ENCODE measurements around the gene TUBE1. TPM values are rescaled to one million over a fixed set of nuclear protein-coding genes. Genes with fewer than 3 reads are reported as not detected.

TUBE1 gene
- polyA plus RNA-seq, 1 of the 3 experiments (the other 2 are of a cell fraction): 11.9 TPM

DNA sequence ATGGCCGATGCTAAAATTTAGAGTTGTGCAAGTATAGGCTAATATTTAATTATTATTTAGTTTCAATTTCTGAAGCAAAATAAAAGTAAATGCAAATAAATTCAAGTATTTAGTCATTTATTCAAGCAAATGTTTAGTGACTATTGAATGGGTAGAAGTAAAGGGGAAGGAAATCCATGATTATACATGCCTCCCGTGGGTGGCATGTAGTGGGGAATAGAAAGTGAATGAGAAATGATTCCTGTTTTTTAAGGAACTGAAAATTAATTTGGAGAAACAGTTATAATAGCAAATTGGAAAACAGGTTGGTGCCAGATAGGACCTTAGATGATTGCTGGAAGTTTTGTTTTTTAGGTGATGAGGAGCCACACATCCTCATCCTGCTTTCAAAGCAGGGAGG lies 35.5 kb upstream of the TUBE1 start (continued):
- no peak for TF ChIP-seq NRF1 (IDR thresholded peaks at IDR 0.05; ENCODE audit: low read depth, low read length)
- no peak for TF ChIP-seq RFX5 (IDR thresholded peaks at IDR 0.05; ENCODE audit: low read length)
- TF ChIP-seq TCF12 (IDR thresholded peaks at IDR 0.05): no peak
- TF ChIP-seq, protein P1, sequence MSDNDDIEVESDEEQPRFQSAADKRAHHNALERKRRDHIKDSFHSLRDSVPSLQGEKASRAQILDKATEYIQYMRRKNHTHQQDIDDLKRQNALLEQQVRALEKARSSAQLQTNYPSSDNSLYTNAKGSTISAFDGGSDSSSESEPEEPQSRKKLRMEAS (IDR thresholded peaks at IDR 0.05; ENCODE audit: low read depth): no peak

DNA sequence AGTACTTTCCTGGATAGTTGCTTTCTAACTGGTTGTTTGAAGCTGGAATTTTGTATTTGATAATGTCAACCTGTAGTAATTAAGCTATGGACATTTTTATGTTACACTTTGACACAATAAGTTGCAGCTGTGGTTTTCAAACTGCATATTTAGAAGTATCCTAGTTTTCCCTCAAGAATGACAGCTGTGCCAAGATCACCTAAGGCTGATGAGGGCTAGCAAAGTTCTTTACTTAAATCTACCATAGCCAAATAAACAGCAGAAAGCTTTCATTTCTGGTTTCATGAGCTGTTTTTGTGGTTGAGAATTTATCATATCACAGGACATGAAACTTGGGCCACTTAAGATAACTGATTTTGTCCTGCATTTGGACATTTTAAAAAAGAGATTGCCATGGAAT lies 30.8 kb upstream of the TUBE1 start:
- peaks cover 0 to 18% of the 10 kb centered on the region in 2 experiments; a peak in 2 of 4 replicates for H3K4me1 ChIP-seq (ENCODE audit: control insufficient read depth in 1 of 2, insufficient read depth in 2 of 2, low read depth in 1 of 2, low read length in 1 of 2)
- H2AFZ ChIP-seq (ENCODE audit: low read depth): no peak overlapping the region
- ChIA-PET POLR2A (no interaction called here), CTCF (interaction anchor here (0.6 kb wide), 1 partner anchor 30 kb away, joined by 3 read pairs; no protein-coding TSS in a partner anchor)
- H3K4me2 ChIP-seq: no peak overlapping the region
- H3K9ac ChIP-seq: no peak overlapping the region
- peaks cover 0 to 39% of the 10 kb centered on the region in 2 experiments for H3K36me3 ChIP-seq (replicated peaks in 1 of 2; ENCODE audit: control insufficient read depth in 1 of 2, insufficient read depth in 2 of 2, low read length in 1 of 2)
- no peaks in the 10 kb centered on the region for H3K79me2 ChIP-seq (ENCODE audit: insufficient read depth)
- TF ChIP-seq, protein P2, sequence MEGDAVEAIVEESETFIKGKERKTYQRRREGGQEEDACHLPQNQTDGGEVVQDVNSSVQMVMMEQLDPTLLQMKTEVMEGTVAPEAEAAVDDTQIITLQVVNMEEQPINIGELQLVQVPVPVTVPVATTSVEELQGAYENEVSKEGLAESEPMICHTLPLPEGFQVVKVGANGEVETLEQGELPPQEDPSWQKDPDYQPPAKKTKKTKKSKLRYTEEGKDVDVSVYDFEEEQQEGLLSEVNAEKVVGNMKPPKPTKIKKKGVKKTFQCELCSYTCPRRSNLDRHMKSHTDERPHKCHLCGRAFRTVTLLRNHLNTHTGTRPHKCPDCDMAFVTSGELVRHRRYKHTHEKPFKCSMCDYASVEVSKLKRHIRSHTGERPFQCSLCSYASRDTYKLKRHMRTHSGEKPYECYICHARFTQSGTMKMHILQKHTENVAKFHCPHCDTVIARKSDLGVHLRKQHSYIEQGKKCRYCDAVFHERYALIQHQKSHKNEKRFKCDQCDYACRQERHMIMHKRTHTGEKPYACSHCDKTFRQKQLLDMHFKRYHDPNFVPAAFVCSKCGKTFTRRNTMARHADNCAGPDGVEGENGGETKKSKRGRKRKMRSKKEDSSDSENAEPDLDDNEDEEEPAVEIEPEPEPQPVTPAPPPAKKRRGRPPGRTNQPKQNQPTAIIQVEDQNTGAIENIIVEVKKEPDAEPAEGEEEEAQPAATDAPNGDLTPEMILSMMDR (IDR thresholded peaks at IDR 0.05): no peak
- TF ChIP-seq SIN3A (IDR thresholded peaks at IDR 0.05; ENCODE audit: borderline replicate concordance, low read depth, low read length): no peak
- TF ChIP-seq, protein P3, sequence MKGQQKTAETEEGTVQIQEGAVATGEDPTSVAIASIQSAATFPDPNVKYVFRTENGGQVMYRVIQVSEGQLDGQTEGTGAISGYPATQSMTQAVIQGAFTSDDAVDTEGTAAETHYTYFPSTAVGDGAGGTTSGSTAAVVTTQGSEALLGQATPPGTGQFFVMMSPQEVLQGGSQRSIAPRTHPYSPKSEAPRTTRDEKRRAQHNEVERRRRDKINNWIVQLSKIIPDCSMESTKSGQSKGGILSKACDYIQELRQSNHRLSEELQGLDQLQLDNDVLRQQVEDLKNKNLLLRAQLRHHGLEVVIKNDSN (IDR thresholded peaks at IDR 0.05; ENCODE audit: borderline replicate concordance, low read depth): no peak
- no peak for TF ChIP-seq GABPA (IDR thresholded peaks at IDR 0.05; ENCODE audit: low read depth)
- TF ChIP-seq POLR2AphosphoS5 (IDR thresholded peaks at IDR 0.05; ENCODE audit: low read depth, low read length): no peak
- no peak for TF ChIP-seq PBX3 (IDR thresholded peaks at IDR 0.05)
- no peak for TF ChIP-seq TCF12 (IDR thresholded peaks at IDR 0.05)
- TF ChIP-seq RCOR1 (IDR thresholded peaks at IDR 0.05; ENCODE audit: low read length): no peak
- no peak for TF ChIP-seq SMC3 (IDR thresholded peaks at IDR 0.05; ENCODE audit: low read depth, low read length)
- no peak for TF ChIP-seq TEAD4 (IDR thresholded peaks at IDR 0.05; ENCODE audit: borderline replicate concordance, insufficient read depth)
- TF ChIP-seq FOXJ3 (CRISPR knock-in tag; IDR thresholded peaks at IDR 0.05): no peak
- no peak for TF ChIP-seq RAD21 (IDR thresholded peaks at IDR 0.05; ENCODE audit: low read length)
- no peak for TF ChIP-seq NFIC (IDR thresholded peaks at IDR 0.05; ENCODE audit: borderline replicate concordance)
- TF ChIP-seq FOSL2 (IDR thresholded peaks at IDR 0.05; ENCODE audit: borderline replicate concordance, low read depth): no peak
- TF ChIP-seq, protein P1 (IDR thresholded peaks at IDR 0.05; ENCODE audit: low read depth): no peak
- TF ChIP-seq, protein P4, sequence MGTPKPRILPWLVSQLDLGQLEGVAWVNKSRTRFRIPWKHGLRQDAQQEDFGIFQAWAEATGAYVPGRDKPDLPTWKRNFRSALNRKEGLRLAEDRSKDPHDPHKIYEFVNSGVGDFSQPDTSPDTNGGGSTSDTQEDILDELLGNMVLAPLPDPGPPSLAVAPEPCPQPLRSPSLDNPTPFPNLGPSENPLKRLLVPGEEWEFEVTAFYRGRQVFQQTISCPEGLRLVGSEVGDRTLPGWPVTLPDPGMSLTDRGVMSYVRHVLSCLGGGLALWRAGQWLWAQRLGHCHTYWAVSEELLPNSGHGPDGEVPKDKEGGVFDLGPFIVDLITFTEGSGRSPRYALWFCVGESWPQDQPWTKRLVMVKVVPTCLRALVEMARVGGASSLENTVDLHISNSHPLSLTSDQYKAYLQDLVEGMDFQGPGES (IDR thresholded peaks at IDR 0.05; ENCODE audit: low read depth, low read length): no peak
- no peaks in the 10 kb centered on the region for H3K27me3 ChIP-seq (ENCODE audit: insufficient read depth)
- H3K4me3 ChIP-seq (ENCODE audit: low read depth in 2 of 2, low read length in 1 of 2): no peak overlapping the region
- no peaks in the 10 kb centered on the region for H4K20me1 ChIP-seq (ENCODE audit: insufficient read depth)
- no peaks in the 10 kb centered on the region for H3K9me2 ChIP-seq
- DNase-seq: no peak
- no peaks in the 10 kb centered on the region for H3F3A ChIP-seq (replicated peaks; ENCODE audit: insufficient read depth)
- peak overlapping the region in 1 of 2 experiments; percentile 22; a peak in 1 of 4 replicates for H3K27ac ChIP-seq (ENCODE audit: low read depth in 2 of 2, low read length in 1 of 2)
- no peaks in the 10 kb centered on the region for H3K9me3 ChIP-seq

Measured in SK-N-SH (cell line).